H1 (cell line): Measurements from ENCODE around the gene RNU6-8. TPM values are rescaled to one million over a fixed set of nuclear protein-coding genes. Genes with fewer than 3 reads are reported as not detected.

Source experiments
- CTCF ChIA-PET: fragments of 300-600 bp; sonication (Branson Sonifier 250); formaldehyde crosslinking; loops from one replicate; lab custom pipeline; 2021; ENCODE audit not compliant: partially characterized antibody; lab: Charles Lee
- POLR2A ChIA-PET: fragments of 300-600 bp; sonication (Branson Sonifier 250); formaldehyde crosslinking; loops from one replicate; lab custom pipeline; 2021; ENCODE audit warnings: inconsistent platforms; ENCODE audit not compliant: partially characterized antibody; lab: Charles Lee
- DNase-seq, 2 experiments: peaks; one replicate each; pipeline versions ENCODE4 v3.0.0 to v3.0.0-alpha.2; 2010 to 2022; ENCODE audit warnings: low spot score in 2 of 2, low read depth in 1 of 2, mixed read lengths in 1 of 2
- FAIRE-seq: peaks from 2 replicates; lab custom pipeline; 2011; peaks lifted over from hg19 to GRCh38; lab: Jason Lieb, UNC
- H2AFZ ChIP-seq: 2 replicates; pipeline ENCODE4 v1.8.1; 2012; ENCODE audit warnings: low read length, inconsistent platforms
- H2AK5ac ChIP-seq: 2 replicates; pipeline ENCODE4 v1.6.1; 2013; ENCODE audit warnings: low read depth, low read length
- H2BK120ac ChIP-seq: replicated peaks from 2 replicates; pipeline ENCODE3; 2013; ENCODE audit warnings: low read depth, low read length, inconsistent platforms
- H2BK12ac ChIP-seq: 2 replicates; pipeline ENCODE4 v1.6.1; 2013; ENCODE audit warnings: low read depth, low read length
- H2BK15ac ChIP-seq: 2 replicates; pipeline ENCODE4 v1.6.1; 2013; ENCODE audit warnings: low read length
- H2BK20ac ChIP-seq: 2 replicates; pipeline ENCODE4 v1.6.1; 2013; ENCODE audit warnings: low read length
- H2BK5ac ChIP-seq: 2 replicates; pipeline ENCODE4 v1.6.1; 2013; ENCODE audit warnings: low read depth, low read length
- H3K14ac ChIP-seq: 2 replicates; pipeline ENCODE4 v1.6.1; 2013; ENCODE audit warnings: inconsistent platforms; ENCODE audit not compliant: insufficient read length
- H3K18ac ChIP-seq: 2 replicates; pipeline ENCODE4 v1.6.1; 2013; ENCODE audit warnings: low read length; ENCODE audit errors: extremely low read depth
- H3K23ac ChIP-seq: 2 replicates; pipeline ENCODE4 v1.6.1; 2013; ENCODE audit warnings: inconsistent platforms; ENCODE audit not compliant: insufficient read length
- H3K23me2 ChIP-seq: 2 replicates; pipeline ENCODE4 v1.6.1; 2013; ENCODE audit warnings: low read depth, low read length
- H3K27ac ChIP-seq: 2 replicates; pipeline ENCODE4 v1.6.1; 2011; ENCODE audit warnings: low read depth, low read length, inconsistent platforms
- H3K27me3 ChIP-seq, 4 experiments: replicated peaks in 1 of 4; 1 replicate in 1 of 4; 2 replicates in 3 of 4; pipeline versions ENCODE4 v1.6.1 to v1.8.1; 2011 to 2013; ENCODE audit warnings: low read length in 3 of 4, mild to moderate bottlenecking in 3 of 4, inconsistent platforms in 2 of 4, mixed read lengths in 2 of 4, moderate library complexity in 1 of 4; ENCODE audit not compliant: control insufficient read depth in 3 of 4, insufficient read depth in 3 of 4; ENCODE audit errors: extremely low read depth in 1 of 4
- H3K36me3 ChIP-seq, 4 experiments: 2 replicates each; pipeline versions ENCODE4 v1.6.1 to v1.8.1; 2011 to 2013; ENCODE audit warnings: mild to moderate bottlenecking in 4 of 4, low read length in 3 of 4, moderate library complexity in 2 of 4, control low read depth in 1 of 4, inconsistent platforms in 1 of 4; ENCODE audit not compliant: insufficient read depth in 4 of 4, control insufficient read depth in 2 of 4
- H3K4ac ChIP-seq: replicated peaks from 2 replicates; pipeline ENCODE3; 2013; ENCODE audit warnings: low read length, low read depth, mixed read lengths, inconsistent platforms; ENCODE audit not compliant: insufficient read length
- H3K4me1 ChIP-seq, 4 experiments: replicated peaks in 1 of 4; 1 replicate in 1 of 4; 2 replicates in 3 of 4; pipeline versions ENCODE4 v1.6.1 to v1.8.1; 2011 to 2013; ENCODE audit warnings: low read length in 3 of 4, inconsistent platforms in 2 of 4, mixed read lengths in 1 of 4; ENCODE audit not compliant: insufficient read depth in 4 of 4, control insufficient read depth in 3 of 4
- H3K4me2 ChIP-seq, 2 experiments: 2 replicates each; pipeline versions ENCODE4 v1.6.1 to v1.8.1; 2011 to 2013; ENCODE audit warnings: low read depth in 2 of 2, low read length in 2 of 2, control low read depth in 1 of 2, inconsistent platforms in 1 of 2, mild to moderate bottlenecking in 1 of 2; ENCODE audit not compliant: insufficient read depth in 1 of 2
- H3K4me3 ChIP-seq, 4 experiments: fragments of 200-600, 300-600 bp in 1 of 4; sonication (generic), shearing (Covaris generic), sonication (Bioruptor Twin) in 1 of 4; 2 replicates each; pipeline versions ENCODE4 v1.5.1 to v1.8.1; 2011 to 2016; ENCODE audit warnings: low read length in 4 of 4, low read depth in 3 of 4, control low read depth in 2 of 4, inconsistent platforms in 2 of 4, mild to moderate bottlenecking in 2 of 4, mixed read lengths in 1 of 4, moderate library complexity in 1 of 4; ENCODE audit not compliant: insufficient read depth in 2 of 4; ENCODE audit errors: extremely low read depth in 1 of 4
- H3K56ac ChIP-seq: replicated peaks from 2 replicates; pipeline ENCODE3; 2013; ENCODE audit warnings: low read depth, mild to moderate bottlenecking, mixed read lengths, low read length, inconsistent platforms; ENCODE audit not compliant: insufficient read length
- H3K79me1 ChIP-seq: 2 replicates; pipeline ENCODE4 v1.6.1; 2013; ENCODE audit warnings: low read depth, low read length, control low read depth
- H3K79me2 ChIP-seq, 2 experiments: 2 replicates each; pipeline versions ENCODE4 v1.6.1 to v1.8.1; 2012 to 2013; ENCODE audit warnings: low read length in 2 of 2, mild to moderate bottlenecking in 2 of 2, inconsistent platforms in 1 of 2; ENCODE audit not compliant: insufficient read depth in 2 of 2, control insufficient read depth in 1 of 2
- H3K9ac ChIP-seq, 4 experiments: replicated peaks in 1 of 4; 1 replicate in 1 of 4; 2 replicates in 3 of 4; pipeline versions ENCODE4 v1.6.1 to v1.8.1; 2011 to 2013; ENCODE audit warnings: low read depth in 3 of 4, low read length in 3 of 4, control low read depth in 2 of 4, mild to moderate bottlenecking in 2 of 4, moderate library complexity in 2 of 4, inconsistent platforms in 1 of 4; ENCODE audit errors: extremely low read depth in 1 of 4
- H3K9me3 ChIP-seq, 2 experiments: 2 replicates each; pipeline versions ENCODE4 v1.6.1 to v1.8.1; 2012 to 2013; ENCODE audit warnings: mild to moderate bottlenecking in 2 of 2, moderate library complexity in 2 of 2, control low read depth in 1 of 2, inconsistent platforms in 1 of 2, low read depth in 1 of 2, low read length in 1 of 2, mixed read lengths in 1 of 2; ENCODE audit not compliant: insufficient read depth in 2 of 2
- H4K20me1 ChIP-seq, 2 experiments: replicated peaks in 1 of 2; 2 replicates each; pipeline versions ENCODE3 to v1.8.1; 2011 to 2013; ENCODE audit warnings: inconsistent platforms in 2 of 2, low read length in 2 of 2, mild to moderate bottlenecking in 1 of 2; ENCODE audit not compliant: insufficient read depth in 2 of 2, control insufficient read depth in 1 of 2
- H4K5ac ChIP-seq: 2 replicates; pipeline ENCODE4 v1.6.1; 2013; ENCODE audit warnings: low read length, low read depth, mixed read lengths, inconsistent platforms; ENCODE audit not compliant: insufficient read length
- H4K8ac ChIP-seq: 2 replicates; pipeline ENCODE4 v1.8.0; 2013; ENCODE audit warnings: mild to moderate bottlenecking, moderate library complexity, low read length, inconsistent platforms; ENCODE audit not compliant: insufficient read depth; ENCODE audit errors: extremely low read depth
- H4K91ac ChIP-seq: replicated peaks from 2 replicates; pipeline ENCODE3; 2013; ENCODE audit warnings: low read length, mixed read lengths, inconsistent platforms; ENCODE audit not compliant: insufficient read length
- RBBP5 ChIP-seq: IDR thresholded peaks from 2 replicates; pipeline ENCODE4 v1.7.1; 2012; ENCODE audit warnings: low read depth, mild to moderate bottlenecking, inconsistent platforms, low read length, moderate library complexity, borderline replicate concordance
- SAP30 ChIP-seq: fragments of 300-600 bp; sonication (generic); IDR thresholded peaks from 2 replicates; pipeline ENCODE4 v1.7.1; 2012; ENCODE audit warnings: low read length, moderate library complexity, mild to moderate bottlenecking, inconsistent platforms; ENCODE audit not compliant: insufficient read depth, insufficient replicate concordance
- TAF7 ChIP-seq: optimal IDR thresholded peaks from 2 replicates; pipeline ENCODE3; 2011; ENCODE audit warnings: low read depth, mild to moderate bottlenecking, inconsistent platforms, low read length, moderate library complexity, borderline replicate concordance
- TBP ChIP-seq: IDR thresholded peaks from 2 replicates; pipeline ENCODE4 v1.6.1; 2011; ENCODE audit warnings: low read depth, low read length, improper control_type of control experiment
- WGBS, 2 experiments: shearing (Covaris generic) in 1 of 2; methylation state at CpG; one replicate each; pipeline versions ENCODE4 v1.1.6 to v1.1.7; 2013 to 2015; ENCODE audit warnings: low lambda C conversion rate in 2 of 2, mixed read lengths in 2 of 2, inconsistent platforms in 1 of 2, low coverage in 1 of 2, missing lambda C conversion rate in 1 of 2; ENCODE audit not compliant: insufficient replicate concordance in 2 of 2, insufficient coverage in 1 of 2, insufficient read length in 1 of 2; ENCODE audit errors: extremely low coverage in 1 of 2, missing lambda C conversion rate in 1 of 2; 5-methylcytosine and 5-hydroxymethylcytosine counted together
- polyA plus RNA-seq, 7 experiments: library from polyadenylated mRNA; depleted of rRNA in 3 of 7; stranded (reverse) in 5 of 7; unstranded in 2 of 7; fragments of >200 nt in 5 of 7; fragments of 200-250 nt in 2 of 7; gene quantifications; 1 replicate in 5 of 7; 2 replicates in 1 of 7; 4 replicates in 1 of 7; pipeline versions ENCODE4 v1.2.1 to v1.2.3, GENCODE V29; 2011 to 2013; ENCODE audit warnings: missing spikeins in 2 of 7, mixed read lengths in 2 of 7
- total RNA-seq: library from RNA; stranded (reverse); fragmentation: NEBNext Ultra II Directional; extraction: Animal tissue kit (Norgen Biotek cat#: 25700); gene quantifications from 2 replicates; pipeline ENCODE4 v1.2.1, GENCODE V29; 2021

RNU6-8 gene
- total and polyA plus RNA-seq, 2 of the 8 experiments (the other 6 are each of a cell fraction or from before 2014, with no cell fraction given): not detected

DNA sequence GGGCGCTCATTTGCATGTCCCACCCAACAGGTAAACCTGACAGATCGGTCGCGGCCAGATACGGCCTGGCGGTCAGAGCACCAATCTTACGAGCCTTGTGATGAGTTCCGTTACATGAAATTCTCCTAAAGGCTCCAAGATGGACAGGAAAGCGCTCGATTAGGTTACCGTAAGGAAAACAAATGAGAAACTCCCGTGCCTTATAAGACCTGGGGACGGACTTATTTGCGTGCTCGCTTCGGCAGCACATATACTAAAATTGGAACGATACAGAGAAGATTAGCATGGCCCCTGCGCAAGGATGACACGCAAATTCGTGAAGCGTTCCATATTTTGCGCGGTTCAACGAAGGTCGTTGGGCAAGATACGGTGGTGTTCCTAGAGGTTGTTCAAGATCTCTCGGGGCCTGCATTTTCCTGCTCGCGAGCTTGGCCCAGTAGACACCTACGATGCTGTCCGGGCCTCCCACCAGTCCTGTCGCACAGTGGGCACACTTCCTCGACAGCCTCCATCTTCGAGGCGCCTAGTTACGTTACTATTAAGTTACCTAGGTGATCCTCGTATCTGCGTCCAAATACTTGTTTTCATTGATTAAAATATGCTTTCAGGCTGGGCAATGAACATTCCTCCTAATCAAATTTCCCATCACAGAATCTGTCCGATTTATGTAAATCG lies 1.1 kb downstream of the RNU6-8 start, which contains the start of gene RNU6-7:
Gene RNU6-7 (plus strand): TSS at position 230 of the 675 bp plus-strand sequence.
- H4K20me1 ChIP-seq: peaks cover 0 to 2% of the 10 kb centered on the region in 2 experiments
- CTCF ChIA-PET: interaction anchor here (0.6 to 1.0 kb wide), 2 partner anchors 43 to 203 kb away, joined by 3 read pairs; no protein-coding TSS in a partner anchor
- H2BK20ac ChIP-seq: no peak within 1 kb of the TSS
- H3K18ac ChIP-seq: no peak within 1 kb of the TSS
- H2BK15ac ChIP-seq: no peak within 1 kb of the TSS
- no peak within 1 kb of the TSS for H4K8ac ChIP-seq
- H3K9ac ChIP-seq: peak within 1 kb of the TSS in 2 of 4 experiments; percentile 9 to 47; a peak in 5 of 7 replicates
- H3K4me2 ChIP-seq: peak within 1 kb of the TSS; percentile 86 to 99
- H3K27me3 ChIP-seq: no peaks in the 10 kb centered on the region; a peak in 1 of 7 replicates
- H3K36me3 ChIP-seq: no peaks in the 10 kb centered on the region
- no peak within 1 kb of the TSS for H3K23ac ChIP-seq
- H3K56ac ChIP-seq: no peak within 1 kb of the TSS
- POLR2A ChIA-PET: interaction anchor here (2.4 kb wide), 1 partner anchor 125 kb away, joined by 17 read pairs; the partner anchor contains the start of gene ARHGAP5
- H3K9me3 ChIP-seq: no peaks in the 10 kb centered on the region
- peaks cover 0 to 4% (median under 1%) of the 10 kb centered on the region in 4 experiments; a peak in 2 of 7 replicates for H3K4me1 ChIP-seq
- H2BK120ac ChIP-seq: no peak within 1 kb of the TSS
- no peak within 1 kb of the TSS for H4K5ac ChIP-seq
- DNase-seq: peak in 1 of 2 experiments; percentile 52
- FAIRE-seq: no peak
- no peak within 1 kb of the TSS; the same call in 1 of the 2 replicates for H2BK5ac ChIP-seq
- H3K14ac ChIP-seq: no peak within 1 kb of the TSS
- peak within 1 kb of the TSS; percentile 95 for H2AFZ ChIP-seq
- no peak within 1 kb of the TSS for H3K4ac ChIP-seq
- no peak within 1 kb of the TSS for H3K27ac ChIP-seq
- no peak within 1 kb of the TSS for H2BK12ac ChIP-seq
- peak within 1 kb of the TSS; percentile 48 to 93 (median 90) for H3K4me3 ChIP-seq
- H4K91ac ChIP-seq: no peak within 1 kb of the TSS
- H3K79me1 ChIP-seq: no peaks in the 10 kb centered on the region
- no peaks in the 10 kb centered on the region for H3K79me2 ChIP-seq
- peak; percentile 47 for TF ChIP-seq SAP30
- no peak for TF ChIP-seq TAF7
- peak; percentile 92 for TF ChIP-seq TBP
- TF ChIP-seq RBBP5: 0 out of 2 replicates have a peak, but pooled peaks have one; percentile 19
- H3K23me2 ChIP-seq: peaks cover 18% of the 10 kb centered on the region
- H2AK5ac ChIP-seq: no peak within 1 kb of the TSS
- 4% methylated on average over 40 of the region's 40 CpGs; no CpG with 5 or more reads in 1 of the 2 experiments for WGBS, 2 experiments
